Neural crest cell (in vitro differentiated cells): Measurements from ENCODE around the gene GAN. TPM values are rescaled to one million over a fixed set of nuclear protein-coding genes. Genes with fewer than 3 reads are reported as not detected.

Source experiments
- DNase-seq: peaks from one replicate; pipeline ENCODE4 v3.0.0; 2021; ENCODE audit warnings: low read depth, mixed read lengths, low spot score
- H3K27ac Mint-ChIP-seq: one replicate; pipeline ENCODE4 v1.8.0; 2021; ENCODE audit warnings: mild to moderate bottlenecking, mixed read lengths; ENCODE audit not compliant: unreplicated experiment
- H3K27me3 Mint-ChIP-seq: 2 replicates; pipeline ENCODE4 v1.8.0; 2021; ENCODE audit warnings: low read depth, mild to moderate bottlenecking, mixed read lengths
- H3K36me3 Mint-ChIP-seq: 2 replicates; pipeline ENCODE4 v1.8.0; 2021; ENCODE audit warnings: low read depth, mild to moderate bottlenecking, mixed read lengths
- H3K4me1 Mint-ChIP-seq: 2 replicates; pipeline ENCODE4 v1.8.0; 2021; ENCODE audit warnings: mixed read lengths
- H3K4me3 Mint-ChIP-seq: one replicate; pipeline ENCODE4 v1.8.0; 2021; ENCODE audit warnings: mild to moderate bottlenecking, mixed read lengths
- H3K9me3 Mint-ChIP-seq: 2 replicates; pipeline ENCODE4 v1.8.0; 2021; ENCODE audit warnings: mixed read lengths
- total RNA-seq: library from RNA; stranded (reverse); gene quantifications from 2 replicates; pipeline ENCODE4 v1.2.1, GENCODE V29; 2021
- TF ChIP-seq, protein P1 (sequence below): fragments of 200-600 bp; sonication (generic); conservative IDR thresholded peaks from 2 replicates; pipeline ENCODE4 v1.5.0; 2021; ENCODE audit warnings: antibody characterized with exemption, mild to moderate bottlenecking

GAN gene
- total RNA-seq, 1 donor from 2014 or later, result 16.1 TPM

DNA sequence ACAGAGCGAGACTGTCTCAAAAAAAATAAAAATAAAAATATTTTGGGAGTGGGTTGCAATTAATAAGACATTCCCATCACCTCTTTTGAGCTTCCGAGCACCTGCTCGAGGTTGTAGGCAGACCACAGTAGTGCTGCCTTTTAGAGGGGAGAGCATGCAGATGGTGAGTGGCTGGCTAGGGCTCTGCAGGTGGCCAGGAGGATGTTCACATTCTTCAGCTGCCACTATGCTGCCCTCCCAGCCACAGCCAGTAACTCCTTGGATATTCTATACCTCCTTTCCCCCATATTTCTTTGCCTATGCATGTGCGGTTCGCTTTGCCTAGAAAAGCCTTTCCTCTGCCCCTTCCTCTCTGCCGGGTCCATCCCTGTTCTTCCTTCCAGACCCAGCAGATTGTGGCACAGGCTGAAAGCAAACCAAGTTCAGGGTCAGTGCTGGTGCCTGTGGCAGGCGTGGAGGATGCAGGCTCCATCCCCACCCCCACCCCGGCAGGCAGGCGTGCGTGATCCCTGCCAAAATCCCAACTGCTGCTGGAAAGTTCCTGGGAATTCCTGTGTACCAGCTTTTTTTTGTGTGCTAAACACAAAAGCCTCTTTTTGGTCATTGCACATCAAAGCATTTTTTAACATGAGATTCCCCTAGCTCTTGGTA is 96.0 kb downstream of the GAN start:
- Mint-ChIP-seq H3K4me3 (no peak overlapping the region), H3K36me3 (no peaks in the 10 kb centered on the region), H3K9me3 (no peaks in the 10 kb centered on the region), H3K4me1 (peaks cover 18% of the 10 kb centered on the region), H3K27me3 (peaks cover 25% of the 10 kb centered on the region), H3K27ac (no peak overlapping the region)
- TF ChIP-seq, protein P1, sequence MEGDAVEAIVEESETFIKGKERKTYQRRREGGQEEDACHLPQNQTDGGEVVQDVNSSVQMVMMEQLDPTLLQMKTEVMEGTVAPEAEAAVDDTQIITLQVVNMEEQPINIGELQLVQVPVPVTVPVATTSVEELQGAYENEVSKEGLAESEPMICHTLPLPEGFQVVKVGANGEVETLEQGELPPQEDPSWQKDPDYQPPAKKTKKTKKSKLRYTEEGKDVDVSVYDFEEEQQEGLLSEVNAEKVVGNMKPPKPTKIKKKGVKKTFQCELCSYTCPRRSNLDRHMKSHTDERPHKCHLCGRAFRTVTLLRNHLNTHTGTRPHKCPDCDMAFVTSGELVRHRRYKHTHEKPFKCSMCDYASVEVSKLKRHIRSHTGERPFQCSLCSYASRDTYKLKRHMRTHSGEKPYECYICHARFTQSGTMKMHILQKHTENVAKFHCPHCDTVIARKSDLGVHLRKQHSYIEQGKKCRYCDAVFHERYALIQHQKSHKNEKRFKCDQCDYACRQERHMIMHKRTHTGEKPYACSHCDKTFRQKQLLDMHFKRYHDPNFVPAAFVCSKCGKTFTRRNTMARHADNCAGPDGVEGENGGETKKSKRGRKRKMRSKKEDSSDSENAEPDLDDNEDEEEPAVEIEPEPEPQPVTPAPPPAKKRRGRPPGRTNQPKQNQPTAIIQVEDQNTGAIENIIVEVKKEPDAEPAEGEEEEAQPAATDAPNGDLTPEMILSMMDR, result no peak
- no peak for DNase-seq

DNA sequence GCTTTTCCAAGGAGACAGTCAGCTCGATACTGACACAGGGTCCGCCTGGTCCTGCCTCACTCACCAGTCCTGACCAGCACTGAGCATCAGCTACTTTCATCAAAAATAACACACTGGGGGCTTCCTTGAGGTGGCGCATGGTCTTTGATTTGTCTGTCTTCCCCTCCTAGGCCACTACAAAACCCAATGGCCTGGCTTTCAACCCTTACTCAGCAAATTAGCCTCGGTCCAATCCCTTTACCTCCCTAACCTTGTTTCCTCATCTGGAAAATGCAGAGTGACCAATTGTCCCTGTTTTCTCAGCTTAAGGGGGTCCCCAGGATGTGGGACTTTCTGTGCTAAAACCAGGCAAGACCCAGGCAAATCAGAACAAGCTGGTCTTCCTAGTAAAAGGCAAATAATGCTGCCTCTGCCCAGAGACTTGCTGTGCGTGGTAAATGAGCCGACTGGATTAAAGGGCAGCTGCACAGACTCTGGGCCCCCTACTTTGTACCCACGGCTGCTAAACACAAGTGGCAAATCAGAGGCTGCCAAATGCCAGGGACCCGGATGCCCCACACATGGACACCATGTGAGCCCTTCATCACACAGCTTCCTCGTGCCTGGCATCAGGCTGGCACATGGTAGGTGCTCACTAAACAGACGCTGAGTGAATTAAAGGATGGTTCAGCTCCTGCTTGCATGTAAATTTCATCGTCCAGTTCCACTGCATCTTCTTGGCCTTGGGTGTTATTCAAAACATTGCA is 98.7 kb downstream of the GAN start:
- TF ChIP-seq, protein P1, result no peak
- H3K36me3 Mint-ChIP-seq, result no peaks in the 10 kb centered on the region
- peaks cover 22% of the 10 kb centered on the region for H3K4me1 Mint-ChIP-seq
- H3K9me3 Mint-ChIP-seq, result no peaks in the 10 kb centered on the region
- H3K27ac Mint-ChIP-seq, result no peak overlapping the region
- DNase-seq, result no peak
- no peak overlapping the region for H3K4me3 Mint-ChIP-seq
- H3K27me3 Mint-ChIP-seq, result peaks cover 29% of the 10 kb centered on the region

DNA sequence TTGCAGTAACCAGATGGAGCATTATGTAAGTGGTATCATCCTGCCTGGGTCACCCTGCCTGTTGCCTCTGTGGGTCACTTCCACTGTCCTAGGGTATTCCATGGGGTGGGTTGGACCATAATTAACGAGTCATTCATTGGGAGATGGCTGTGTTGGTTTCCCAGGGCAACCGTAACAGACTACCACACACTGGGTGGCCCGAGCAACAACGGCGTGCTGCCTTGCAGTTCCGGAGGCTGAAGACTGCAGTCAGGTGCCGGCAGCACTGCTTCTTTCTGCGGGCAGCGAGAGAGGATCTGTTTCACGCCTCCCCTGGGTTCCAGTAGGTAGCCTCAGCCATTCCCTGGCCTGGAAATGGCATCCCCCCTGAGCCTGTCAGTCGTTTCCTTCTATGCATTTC is 101.0 kb downstream of the GAN start:
- Mint-ChIP-seq H3K4me3 (no peak overlapping the region), H3K4me1 (peaks cover 20% of the 10 kb centered on the region), H3K27ac (no peak overlapping the region), H3K27me3 (peaks cover 20% of the 10 kb centered on the region), H3K9me3 (no peaks in the 10 kb centered on the region), H3K36me3 (no peaks in the 10 kb centered on the region)
- peak; percentile 40 for DNase-seq
- TF ChIP-seq, protein P1, result no peak

DNA sequence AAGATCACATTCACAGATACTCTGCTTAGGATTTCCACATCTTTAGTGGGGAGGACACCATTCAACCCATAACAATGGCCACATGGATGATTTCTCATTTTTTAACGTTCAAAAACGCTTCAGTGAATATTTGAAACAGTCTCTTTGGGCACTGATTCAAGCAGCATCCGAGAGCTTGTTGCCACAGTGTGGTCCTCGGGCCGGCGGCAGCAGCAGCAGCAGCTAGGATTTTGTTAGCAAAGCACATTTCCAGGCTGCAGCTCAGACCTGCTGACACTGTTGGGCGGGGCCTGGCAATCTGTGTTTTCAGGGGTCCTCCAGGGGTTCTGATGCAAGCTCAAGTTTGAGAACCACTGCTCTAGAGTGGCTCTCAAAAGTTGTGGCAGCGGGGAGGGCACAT is 102.0 kb downstream of the GAN start:
- TF ChIP-seq, protein P1, result no peak
- H3K4me3 Mint-ChIP-seq, result no peak overlapping the region
- peaks cover 17% of the 10 kb centered on the region for H3K4me1 Mint-ChIP-seq
- no peaks in the 10 kb centered on the region for H3K9me3 Mint-ChIP-seq
- H3K27me3 Mint-ChIP-seq, result peaks cover 17% of the 10 kb centered on the region
- no peak overlapping the region for H3K27ac Mint-ChIP-seq
- no peak for DNase-seq
- H3K36me3 Mint-ChIP-seq, result no peaks in the 10 kb centered on the region

DNA sequence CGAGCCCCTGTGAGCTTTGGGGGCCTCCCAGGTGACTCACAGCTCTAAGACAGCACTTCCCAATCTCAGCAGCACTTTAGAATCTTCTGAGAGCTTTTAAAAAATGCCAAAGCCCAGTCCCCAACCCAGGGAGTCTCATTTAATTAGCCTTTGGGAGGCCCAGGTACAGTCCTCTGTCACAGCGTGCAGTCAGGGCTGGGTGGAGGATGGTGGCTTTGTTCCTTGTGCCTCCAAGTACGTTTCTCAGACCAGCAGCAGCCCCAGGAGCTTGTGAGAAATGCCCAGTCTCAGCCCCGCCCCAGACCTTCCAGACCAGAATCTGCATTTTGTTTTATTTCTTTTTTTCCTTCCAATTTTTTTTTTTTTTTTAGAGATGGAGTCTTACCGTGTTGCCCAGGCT is 102.4 kb downstream of the GAN start:
- Mint-ChIP-seq H3K27me3 (peaks cover 17% of the 10 kb centered on the region), H3K4me1 (peaks cover 17% of the 10 kb centered on the region), H3K36me3 (no peaks in the 10 kb centered on the region), H3K4me3 (no peak overlapping the region), H3K27ac (no peak overlapping the region), H3K9me3 (no peaks in the 10 kb centered on the region)
- DNase-seq, result no peak
- TF ChIP-seq, protein P1, result no peak
